HK-2 (cell line): ENCODE results near the gene TMPRSS6.

Source experiments
- DNase-seq: peaks from one replicate; pipeline ENCODE4 v3.0.0-alpha.2; 2018; ENCODE audit not compliant: unreplicated experiment

The TMPRSS6 gene

GRCh38 chr22:37065961-37066360 lies 43.6 kb downstream of the TMPRSS6 start:
- no peak for DNase-seq

DNA sequence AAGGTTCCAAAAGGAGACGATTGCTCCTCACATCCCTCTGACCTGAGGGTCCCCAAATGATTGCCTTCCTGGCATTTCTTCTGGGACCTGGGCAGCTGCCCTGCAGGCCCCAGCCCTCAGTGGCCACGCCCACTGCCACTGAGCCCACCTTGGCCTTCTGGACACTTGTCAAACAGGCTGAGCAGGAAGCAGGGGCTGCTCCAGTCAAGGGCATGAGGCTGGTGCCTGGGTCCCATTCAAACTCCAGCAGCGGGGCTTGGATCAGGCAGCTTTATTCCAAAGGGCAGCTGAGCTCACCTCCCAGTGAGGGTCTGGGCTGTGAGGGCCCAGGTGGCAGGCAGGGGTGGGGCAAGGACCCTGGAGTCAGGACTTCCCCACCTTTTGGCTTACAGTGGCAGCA lies 44.3 kb downstream of the TMPRSS6 start:
- DNase-seq: no peak

DNA sequence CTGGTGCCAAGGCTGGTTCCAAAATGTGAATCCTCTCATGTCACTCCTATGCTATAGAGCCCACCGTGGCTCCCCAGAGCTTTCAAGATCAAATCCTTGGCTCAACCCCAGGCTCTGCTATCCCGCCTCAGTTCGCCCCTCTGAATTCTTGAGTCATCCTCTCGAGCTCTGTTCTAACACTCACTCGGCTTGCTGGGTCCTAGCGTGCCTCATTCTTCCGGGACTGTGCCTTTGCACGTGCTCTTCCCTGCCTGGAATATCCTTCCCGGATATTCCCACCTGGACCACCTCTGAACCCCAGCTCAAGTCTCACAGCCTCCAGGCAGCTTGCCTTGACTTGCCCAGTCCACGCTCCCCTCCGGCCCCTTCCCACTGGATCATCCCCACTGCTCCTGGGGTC lies 45.0 kb downstream of the TMPRSS6 start:
- no peak for DNase-seq

GRCh38 chr22:37063431-37064420 lies 45.8 kb downstream of the TMPRSS6 start:
- no peak for DNase-seq

GRCh38 chr22:37062702-37063381 lies 46.7 kb downstream of the TMPRSS6 start:
- DNase-seq: no peak

- no peak for DNase-seq
These were observed 47.2 kb downstream of the TMPRSS6 start for GRCh38 chr22:37062376-37062675.

GRCh38 chr22:37061611-37062375 lies 47.7 kb downstream of the TMPRSS6 start:
- no peak for DNase-seq

DNA sequence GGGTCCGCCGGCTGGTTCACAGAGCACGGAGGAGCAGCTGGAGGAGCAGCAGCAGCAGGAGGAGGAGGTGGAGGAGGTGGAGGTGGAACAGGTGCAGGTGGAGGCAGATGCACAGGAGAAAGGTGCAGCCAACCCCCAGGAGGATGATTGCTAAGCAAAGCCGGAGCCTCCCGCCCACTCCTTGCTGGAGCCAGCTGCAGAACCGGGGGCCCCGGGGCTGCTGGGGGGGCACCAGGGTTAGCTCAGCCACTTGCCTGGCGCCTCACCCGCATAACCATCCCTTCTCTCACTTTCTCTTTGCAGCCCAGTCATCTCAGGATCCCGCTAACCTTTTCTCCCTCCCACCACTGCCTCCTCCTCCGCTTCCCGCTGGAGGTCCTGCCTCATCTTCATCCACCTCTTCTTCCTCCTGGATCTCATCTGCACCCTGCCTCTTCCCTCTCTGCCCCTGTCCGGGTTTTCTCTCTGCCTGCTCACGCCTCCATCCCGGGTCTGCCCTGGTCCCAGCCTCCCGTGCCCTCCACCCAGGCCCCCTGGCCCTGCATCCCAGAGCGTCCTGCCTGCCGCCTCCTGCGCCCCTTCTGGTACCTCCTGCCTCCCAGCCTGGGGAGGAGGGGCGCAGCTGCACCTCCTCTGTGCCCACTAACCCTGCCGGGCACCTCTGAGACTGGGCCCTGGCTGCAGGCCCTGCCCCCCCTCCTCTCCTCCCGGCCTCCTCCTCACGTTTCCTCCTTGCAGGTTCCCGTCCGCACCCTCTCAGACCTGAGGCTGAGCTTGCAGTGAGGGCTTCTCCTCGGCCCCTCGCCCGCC lies 48.5 kb downstream of the TMPRSS6 start:
- DNase-seq: no peak

GRCh38 chr22:37059876-37060449 lies 49.5 kb downstream of the TMPRSS6 start:
- DNase-seq: no peak

GRCh38 chr22:37058917-37059701 lies 50.4 kb downstream of the TMPRSS6 start:
- no peak for DNase-seq

DNA sequence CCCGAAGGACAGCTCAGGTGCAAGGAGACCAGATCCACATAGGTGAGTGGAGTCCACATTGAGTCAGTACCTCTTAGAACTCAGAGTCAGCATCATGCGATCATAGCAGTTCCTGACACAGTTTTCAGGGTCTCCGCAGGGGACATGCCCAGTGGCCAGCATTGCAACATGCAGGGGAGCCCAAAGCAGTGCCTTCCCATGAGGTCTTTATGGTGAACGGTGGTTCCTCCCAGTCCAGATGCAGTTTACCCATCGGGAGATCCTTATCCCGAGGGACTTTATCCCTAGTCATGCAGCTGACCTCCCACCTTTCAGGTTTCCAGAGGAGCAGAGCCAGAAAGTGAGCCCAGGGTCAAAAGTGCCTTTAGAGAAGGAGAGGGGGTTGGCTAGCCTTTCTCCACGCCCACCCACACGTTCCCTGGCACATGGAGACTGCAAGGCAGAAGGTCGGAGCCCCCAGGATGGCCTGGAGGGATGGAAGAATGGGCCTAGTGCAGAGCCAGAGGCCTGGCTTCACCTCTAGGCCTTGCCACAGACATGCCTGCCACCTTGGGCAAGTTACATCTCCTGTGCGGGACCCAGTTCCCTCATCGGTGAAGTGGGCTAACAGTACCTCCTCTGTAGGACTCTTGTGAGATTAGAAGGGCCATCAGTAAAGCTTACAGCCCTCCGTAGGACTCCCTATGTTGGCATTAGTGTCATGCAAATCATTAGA lies 51.6 kb downstream of the TMPRSS6 start:
- DNase-seq: no peak

DNA sequence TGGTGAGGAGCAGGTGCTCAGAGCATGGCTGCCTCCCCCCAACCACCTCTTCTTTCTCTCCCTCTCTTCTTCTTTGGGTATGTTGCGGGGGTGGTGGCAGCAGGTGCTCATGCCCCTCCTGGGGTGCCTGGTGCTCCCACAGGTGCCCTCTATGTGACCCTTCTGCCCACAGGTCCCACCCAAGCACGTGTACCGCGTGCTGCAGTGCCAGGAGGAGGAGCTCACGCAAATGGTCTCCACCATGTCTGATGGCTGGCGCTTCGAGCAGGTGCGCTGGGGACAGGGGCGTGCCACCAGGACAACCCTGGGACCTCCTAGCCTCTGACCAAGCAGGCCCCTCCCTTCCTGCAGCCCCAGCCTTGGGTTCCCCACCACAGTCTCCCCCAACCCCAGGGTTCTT lies 52.3 kb downstream of the TMPRSS6 start:
- DNase-seq: no peak

DNA sequence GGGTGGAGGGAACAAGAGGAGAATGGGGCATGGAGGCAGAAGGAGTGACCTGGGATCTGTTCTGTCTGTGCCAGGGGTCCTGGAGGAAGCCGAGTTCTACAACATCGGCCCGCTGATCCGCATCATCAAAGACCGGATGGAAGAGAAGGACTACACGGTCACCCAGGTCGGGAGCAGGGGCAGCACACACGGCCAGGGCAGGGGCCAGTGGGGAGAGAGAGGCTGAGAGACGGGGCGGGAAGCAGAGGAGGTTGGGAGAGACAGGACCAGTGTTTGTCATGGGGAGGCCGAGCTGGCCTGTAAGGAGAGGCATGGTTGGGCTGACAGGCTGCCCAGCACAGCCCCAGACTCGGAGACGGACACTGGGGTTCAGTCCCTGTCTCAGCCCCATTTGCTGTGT lies 53.3 kb downstream of the TMPRSS6 start:
- DNase-seq: no peak

GRCh38 chr22:37054600-37055365 lies 54.7 kb downstream of the TMPRSS6 start:
- no peak for DNase-seq

GRCh38 chr22:37054056-37054395 lies 55.5 kb downstream of the TMPRSS6 start:
- no peak for DNase-seq

DNA sequence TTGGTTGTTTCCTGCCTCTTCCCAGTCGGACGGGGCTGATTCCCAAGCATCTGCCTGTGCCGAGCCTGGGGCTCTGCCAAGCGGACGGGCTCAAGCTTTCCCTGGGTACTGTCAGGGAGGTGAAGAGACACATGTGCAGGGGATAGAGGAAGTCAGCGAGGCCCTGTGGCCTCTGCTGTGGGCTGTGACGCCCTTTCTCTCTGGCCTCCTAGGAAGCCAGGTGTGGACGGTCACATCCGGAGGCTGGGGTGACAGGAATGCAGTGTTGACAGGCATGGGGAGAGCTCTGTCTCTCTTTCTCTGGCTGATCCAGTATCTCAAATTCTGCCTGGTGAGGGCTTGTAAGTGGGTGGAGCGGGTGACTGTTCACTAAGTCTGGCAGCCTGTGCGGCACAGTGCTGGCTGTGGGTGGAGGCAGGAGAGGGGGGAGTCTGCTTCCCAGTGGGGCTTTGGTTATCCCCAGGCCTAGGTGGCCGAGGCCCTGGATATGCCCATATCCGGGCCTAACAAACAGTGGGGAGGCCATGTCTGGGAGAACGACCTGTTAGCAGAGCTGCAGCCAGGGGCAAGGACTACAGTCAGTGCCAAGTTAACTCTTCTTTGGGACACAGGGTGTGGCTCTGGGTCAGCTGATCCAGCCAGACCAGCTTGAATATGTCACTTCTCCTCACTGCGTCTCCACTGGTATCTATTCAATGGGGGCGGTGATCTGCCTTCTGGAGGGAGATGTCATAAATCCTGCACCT lies 56.0 kb downstream of the TMPRSS6 start:
- DNase-seq: no peak

GRCh38 chr22:37052386-37053309 lies 56.9 kb downstream of the TMPRSS6 start:
- DNase-seq: no peak
